BLaER1 treated with 17β-estradiol and CSF1 and Interleukin-3, amounts not matched to agents 10 nM and 100 nM (cell line): ENCODE results near the gene GTF3C1.

Experiments used
- H3K27ac ChIP-seq, 11 experiments: shearing (Covaris generic); formaldehyde crosslinking; 2 replicates each; pipeline ENCODE4 v1.8.1; 2022
- H3K27me3 ChIP-seq, 11 experiments: shearing (Covaris generic); formaldehyde crosslinking; 2 replicates each; pipeline ENCODE4 v1.8.1; 2022
- H3K36me3 ChIP-seq, 11 experiments: shearing (Covaris generic); formaldehyde crosslinking; 2 replicates each; pipeline ENCODE4 v1.8.1; 2022
- H3K4me1 ChIP-seq, 10 experiments: shearing (Covaris generic); formaldehyde crosslinking; 2 replicates each; pipeline ENCODE4 v1.8.1; 2022
- H3K4me2 ChIP-seq, 11 experiments: shearing (Covaris generic); formaldehyde crosslinking; 2 replicates each; pipeline ENCODE4 v1.8.1; 2022
- H3K4me3 ChIP-seq, 10 experiments: shearing (Covaris generic); formaldehyde crosslinking; 2 replicates each; pipeline ENCODE4 v1.8.1; 2022
- H3K9ac ChIP-seq, 11 experiments: shearing (Covaris generic); formaldehyde crosslinking; 2 replicates each; pipeline ENCODE4 v1.8.1; 2022
- H3K9me3 ChIP-seq, 11 experiments: shearing (Covaris generic); formaldehyde crosslinking; replicated peaks in 1 of 11; 2 replicates each; pipeline ENCODE4 v1.8.1; 2022
- H4K20me1 ChIP-seq, 11 experiments: shearing (Covaris generic); formaldehyde crosslinking; 2 replicates each; pipeline ENCODE4 v1.8.1; 2022
- Cebpa-rat ChIP-seq, 11 experiments: shearing (Covaris generic); IDR thresholded peaks; 2 replicates each; pipeline ENCODE4 v1.8.1; 2022

GTF3C1 gene

GRCh38 chr16:27449434-27450195 lies 100.1 kb downstream of the GTF3C1 start:
- H3K9me3 ChIP-seq, result peaks cover 6 to 30% (median 13%) of the 10 kb centered on the region in 11 experiments
- 0 out of 22 replicates have a peak, but pooled peaks of 1 of the 11 experiments have one; percentile 18 for TF ChIP-seq Cebpa-rat (IDR thresholded peaks at IDR 0.05)
- H3K4me3 ChIP-seq, result peak overlapping the region in 6 of 10 experiments; percentile 19 to 45 (median 26); a peak in 7 of 20 replicates
- peaks cover 51 to 77% (median 72%) of the 10 kb centered on the region in 10 experiments for H3K4me1 ChIP-seq
- peak overlapping the region in 8 of 11 experiments; percentile 6 to 69 (median 36); a peak in 8 of 22 replicates for H3K9ac ChIP-seq
- H3K27ac ChIP-seq, result peak overlapping the region in 4 of 11 experiments; percentile 29 to 62 (median 54); a peak in 8 of 22 replicates
- peak overlapping the region; percentile 73 to 96 (median 88) for H3K4me2 ChIP-seq
- peaks cover 0 to 46% (median 0%) of the 10 kb centered on the region in 11 experiments; a peak in 7 of 22 replicates for H4K20me1 ChIP-seq
- peaks cover 0 to 28% (median 0%) of the 10 kb centered on the region in 11 experiments; a peak in 2 of 22 replicates for H3K27me3 ChIP-seq
- H3K36me3 ChIP-seq, result peaks cover 12 to 51% (median 32%) of the 10 kb centered on the region in 11 experiments

DNA sequence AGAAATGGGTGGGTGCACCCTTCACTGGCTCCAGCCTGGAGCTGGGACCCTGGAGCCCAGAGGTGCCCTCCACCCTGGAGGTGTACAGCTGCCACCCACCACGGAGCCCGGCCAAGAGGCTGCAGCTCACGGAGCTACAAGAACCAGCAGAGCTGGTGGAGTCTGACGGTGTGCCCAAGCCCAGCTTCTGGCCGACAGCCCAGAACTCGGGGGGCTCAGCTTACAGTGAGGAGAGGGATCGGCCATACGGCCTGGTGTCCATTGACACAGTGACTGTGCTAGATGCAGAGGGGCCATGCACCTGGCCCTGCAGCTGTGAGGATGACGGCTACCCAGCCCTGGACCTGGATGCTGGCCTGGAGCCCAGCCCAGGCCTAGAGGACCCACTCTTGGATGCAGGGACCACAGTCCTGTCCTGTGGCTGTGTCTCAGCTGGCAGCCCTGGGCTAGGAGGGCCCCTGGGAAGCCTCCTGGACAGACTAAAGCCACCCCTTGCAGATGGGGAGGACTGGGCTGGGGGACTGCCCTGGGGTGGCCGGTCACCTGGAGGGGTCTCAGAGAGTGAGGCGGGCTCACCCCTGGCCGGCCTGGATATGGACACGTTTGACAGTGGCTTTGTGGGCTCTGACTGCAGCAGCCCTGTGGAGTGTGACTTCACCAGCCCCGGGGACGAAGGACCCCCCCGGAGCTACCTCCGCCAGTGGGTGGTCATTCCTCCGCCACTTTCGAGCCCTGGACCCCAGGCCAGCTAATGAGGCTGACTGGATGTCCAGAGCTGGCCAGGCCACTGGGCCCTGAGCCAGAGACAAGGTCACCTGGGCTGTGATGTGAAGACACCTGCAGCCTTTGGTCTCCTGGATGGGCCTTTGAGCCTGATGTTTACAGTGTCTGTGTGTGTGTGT lies 100.9 kb downstream of the GTF3C1 start:
- peak overlapping the region; percentile 73 to 96 (median 88) for H3K4me2 ChIP-seq
- TF ChIP-seq Cebpa-rat (IDR thresholded peaks at IDR 0.05), result no peak
- peaks cover 21 to 59% (median 40%) of the 10 kb centered on the region in 11 experiments for H3K36me3 ChIP-seq
- peaks cover 0 to 28% (median 0%) of the 10 kb centered on the region in 11 experiments; a peak in 2 of 22 replicates for H3K27me3 ChIP-seq
- peak overlapping the region in 1 of 11 experiments; percentile 31; a peak in 2 of 22 replicates for H3K9ac ChIP-seq
- peaks cover 0 to 49% (median 0%) of the 10 kb centered on the region in 11 experiments; a peak in 7 of 22 replicates for H4K20me1 ChIP-seq
- peaks cover 44 to 69% (median 64%) of the 10 kb centered on the region in 10 experiments for H3K4me1 ChIP-seq
- peaks cover 14 to 39% (median 21%) of the 10 kb centered on the region in 11 experiments for H3K9me3 ChIP-seq
- H3K27ac ChIP-seq, result peak overlapping the region in 1 of 11 experiments; percentile 32; a peak in 2 of 22 replicates
- no peak overlapping the region for H3K4me3 ChIP-seq

GRCh38 chr16:27447301-27447700 lies 102.4 kb downstream of the GTF3C1 start:
- no peak overlapping the region for H3K4me3 ChIP-seq
- H3K9me3 ChIP-seq, result peaks cover 16 to 51% (median 27%) of the 10 kb centered on the region in 11 experiments
- peaks cover 32 to 54% (median 49%) of the 10 kb centered on the region in 10 experiments for H3K4me1 ChIP-seq
- TF ChIP-seq Cebpa-rat (IDR thresholded peaks at IDR 0.05), result no peak
- no peak overlapping the region for H3K4me2 ChIP-seq
- H4K20me1 ChIP-seq, result peaks cover 0 to 55% (median 0%) of the 10 kb centered on the region in 11 experiments; a peak in 7 of 22 replicates
- H3K27me3 ChIP-seq, result peaks cover 0 to 28% (median 0%) of the 10 kb centered on the region in 11 experiments; a peak in 2 of 22 replicates
- peaks cover 34 to 74% (median 53%) of the 10 kb centered on the region in 11 experiments for H3K36me3 ChIP-seq
- H3K9ac ChIP-seq, result no peak overlapping the region
- H3K27ac ChIP-seq, result no peak overlapping the region

DNA sequence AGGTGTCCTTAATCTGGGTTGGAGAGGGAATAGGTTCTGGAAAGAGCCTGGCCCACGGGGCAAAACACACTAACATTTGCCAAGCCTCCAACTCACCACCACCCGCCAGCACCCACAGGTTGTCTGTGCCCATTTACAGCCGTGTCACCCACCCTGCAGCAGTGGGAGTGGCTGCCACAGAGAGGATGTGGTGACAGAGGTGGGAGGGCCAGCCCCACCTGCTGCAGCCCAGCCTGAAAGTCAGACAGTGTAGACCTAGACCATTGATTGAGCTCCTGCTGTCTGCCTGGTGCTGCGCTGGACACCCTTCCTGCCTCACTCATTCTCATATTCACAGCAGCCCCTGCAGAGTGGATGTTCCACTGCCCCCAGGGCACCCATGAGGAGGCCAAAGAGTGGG lies 103.0 kb downstream of the GTF3C1 start:
- H3K4me2 ChIP-seq, result peak overlapping the region in 7 of 11 experiments; percentile 1 to 51 (median 43); a peak in 9 of 22 replicates
- peak overlapping the region in 1 of 11 experiments; percentile 33; a peak in 1 of 22 replicates for H3K9ac ChIP-seq
- H4K20me1 ChIP-seq, result peaks cover 0 to 59% (median 0%) of the 10 kb centered on the region in 11 experiments; a peak in 7 of 22 replicates
- H3K27ac ChIP-seq, result peak overlapping the region in 1 of 11 experiments; percentile 31; a peak in 1 of 22 replicates
- H3K4me3 ChIP-seq, result no peak overlapping the region
- H3K36me3 ChIP-seq, result peaks cover 34 to 80% (median 53%) of the 10 kb centered on the region in 11 experiments
- H3K27me3 ChIP-seq, result peaks cover 0 to 28% (median 0%) of the 10 kb centered on the region in 11 experiments; a peak in 2 of 22 replicates
- TF ChIP-seq Cebpa-rat (IDR thresholded peaks at IDR 0.05), result no peak
- peaks cover 32 to 48% (median 43%) of the 10 kb centered on the region in 10 experiments for H3K4me1 ChIP-seq
- peaks cover 16 to 51% (median 27%) of the 10 kb centered on the region in 11 experiments for H3K9me3 ChIP-seq

DNA sequence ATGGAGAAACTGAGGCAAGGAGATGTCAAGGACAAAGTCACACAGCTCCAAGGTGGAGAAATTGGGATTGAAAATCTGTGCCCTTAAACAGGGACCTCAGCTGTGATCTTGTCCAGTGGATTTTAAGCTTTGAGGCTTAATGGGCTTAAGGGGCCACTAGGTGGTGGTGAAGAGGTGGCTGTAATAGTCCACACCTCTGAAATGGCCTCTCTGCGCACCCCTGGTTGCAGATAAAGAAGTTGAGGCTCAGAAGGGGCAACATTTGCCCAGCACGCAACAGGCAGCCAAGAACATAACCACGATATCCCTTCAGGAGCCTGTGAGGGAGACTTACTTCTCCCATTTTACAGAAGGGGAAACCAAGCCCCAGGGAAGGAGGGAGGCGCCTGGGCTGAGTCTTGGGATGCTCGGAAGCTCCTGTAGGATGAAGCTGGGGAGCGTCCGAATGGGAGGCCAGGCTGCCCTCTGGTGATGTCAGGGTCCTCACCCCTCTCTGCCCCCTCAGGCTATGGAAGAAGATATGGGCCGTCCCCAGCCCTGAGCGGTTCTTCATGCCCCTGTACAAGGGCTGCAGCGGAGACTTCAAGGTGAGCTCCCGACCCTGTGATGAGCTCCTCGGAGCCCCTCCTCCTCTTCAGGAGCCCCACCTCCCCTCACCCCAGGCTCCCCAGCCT lies 104.1 kb downstream of the GTF3C1 start:
- H3K4me2 ChIP-seq, result no peak overlapping the region
- no peak overlapping the region for H3K4me3 ChIP-seq
- no peak for TF ChIP-seq Cebpa-rat (IDR thresholded peaks at IDR 0.05)
- H3K27ac ChIP-seq, result no peak overlapping the region
- H3K27me3 ChIP-seq, result peaks cover 0 to 22% (median 0%) of the 10 kb centered on the region in 11 experiments; a peak in 2 of 22 replicates
- H3K9me3 ChIP-seq, result peaks cover 16 to 51% (median 27%) of the 10 kb centered on the region in 11 experiments
- H3K36me3 ChIP-seq, result peaks cover 34 to 89% (median 60%) of the 10 kb centered on the region in 11 experiments
- peaks cover 24 to 38% (median 34%) of the 10 kb centered on the region in 10 experiments for H3K4me1 ChIP-seq
- no peak overlapping the region for H3K9ac ChIP-seq
- H4K20me1 ChIP-seq, result peaks cover 0 to 68% (median 0%) of the 10 kb centered on the region in 11 experiments; a peak in 7 of 22 replicates

GRCh38 chr16:27444470-27444869 lies 105.2 kb downstream of the GTF3C1 start:
- Histone ChIP-seq H3K36me3 (peaks cover 34 to 99% (median 65%) of the 10 kb centered on the region in 11 experiments), H3K9me3 (peaks cover 16 to 51% (median 27%) of the 10 kb centered on the region in 11 experiments), H3K4me3 (no peak overlapping the region; a peak in 1 of 20 replicates), H3K4me2 (no peak overlapping the region), H3K4me1 (peaks cover 12 to 32% (median 26%) of the 10 kb centered on the region in 10 experiments), H3K27me3 (peaks cover 0 to 10% (median 0%) of the 10 kb centered on the region in 11 experiments; a peak in 2 of 22 replicates), H4K20me1 (peaks cover 0 to 75% (median 0%) of the 10 kb centered on the region in 11 experiments; a peak in 8 of 22 replicates), H3K9ac (no peak overlapping the region), H3K27ac (no peak overlapping the region)
- no peak for TF ChIP-seq Cebpa-rat (IDR thresholded peaks at IDR 0.05)

GRCh38 chr16:27444015-27444414 lies 105.7 kb downstream of the GTF3C1 start:
- Histone ChIP-seq H3K4me2 (no peak overlapping the region), H3K9ac (no peak overlapping the region), H3K36me3 (peaks cover 34 to 99% (median 65%) of the 10 kb centered on the region in 11 experiments), H3K27ac (no peak overlapping the region), H4K20me1 (peaks cover 0 to 75% (median 0%) of the 10 kb centered on the region in 11 experiments; a peak in 8 of 22 replicates), H3K27me3 (peaks cover 0 to 5% (median 0%) of the 10 kb centered on the region in 11 experiments; a peak in 2 of 22 replicates), H3K4me1 (peaks cover 8 to 32% (median 26%) of the 10 kb centered on the region in 10 experiments), H3K9me3 (peaks cover 16 to 51% (median 27%) of the 10 kb centered on the region in 11 experiments), H3K4me3 (no peak overlapping the region)
- TF ChIP-seq Cebpa-rat (IDR thresholded peaks at IDR 0.05), result no peak
